ENCODE data around the gene NOTCH1. TPM values are rescaled to one million over a fixed set of nuclear protein-coding genes. Genes with fewer than 3 reads are reported as not detected.

Gene NOTCH1
- total and polyA plus RNA-seq, 5 donors from 2014 or later, result 1.2 to 52.3 (median 1.6) TPM

GRCh38 chr9:136457326-136457725 is 88.5 kb downstream of the NOTCH1 start:
- Histone ChIP-seq H3K9me3 (ENCODE audit: control insufficient read depth in 2 of 2, low read length in 2 of 2) (no peaks in the 10 kb centered on the region), H3K36me3 (ENCODE audit: control insufficient read depth, insufficient read depth, low read length) (peaks cover 86% of the 10 kb centered on the region), H3K4me1 (ENCODE audit: control insufficient read depth, insufficient read depth, low read length, poor library complexity, severe bottlenecking) (no peaks in the 10 kb centered on the region), H3K27me3 (ENCODE audit: control insufficient read depth, insufficient read depth, low read length) (no peaks in the 10 kb centered on the region), H3K27ac (ENCODE audit: insufficient read depth, low read length, poor library complexity, severe bottlenecking) (no peak overlapping the region), H3K4me3 (ENCODE audit: low read depth, low read length) (no peak overlapping the region)
- no peaks in the 10 kb centered on the region for H3K27me3 Mint-ChIP-seq
- no peak overlapping the region for H3K4me3 Mint-ChIP-seq
- H3K9me3 Mint-ChIP-seq, result no peaks in the 10 kb centered on the region
- H3K27ac Mint-ChIP-seq, result no peak overlapping the region
- ATAC-seq (ENCODE audit: low read depth in 2 of 2) (no peak), DNase-seq (no peak)
- peaks cover 0 to 3% (median 1%) of the 10 kb centered on the region in 4 donors for H3K4me1 Mint-ChIP-seq
- peaks cover 33% of the 10 kb centered on the region for H3K36me3 Mint-ChIP-seq

DNA sequence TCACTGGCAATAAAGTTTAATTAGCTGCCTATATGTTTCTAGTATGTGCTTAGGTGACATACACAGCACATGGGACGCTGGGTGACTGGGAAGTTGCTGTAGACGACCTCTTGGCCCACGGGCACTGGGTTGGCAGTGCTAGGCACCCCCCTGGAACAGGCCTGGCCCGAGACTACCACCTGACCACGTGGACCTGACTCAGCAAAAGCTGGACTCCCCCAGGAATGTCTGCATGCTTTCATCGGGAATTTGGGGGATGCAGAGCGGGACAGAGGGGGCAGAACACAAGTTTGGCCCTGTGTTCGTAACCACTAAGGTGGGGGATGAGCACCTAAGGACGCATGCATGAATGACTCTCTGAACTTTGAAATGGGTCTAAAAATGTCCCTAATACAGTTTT is 89.6 kb downstream of the NOTCH1 start:
- Mint-ChIP-seq H3K4me1 (peaks cover 0 to 3% (median under 1%) of the 10 kb centered on the region in 4 donors), H3K27me3 (no peaks in the 10 kb centered on the region), H3K27ac (no peak overlapping the region), H3K4me3 (peak overlapping the region in 1 of 4 donors; percentile 7), H3K9me3 (no peaks in the 10 kb centered on the region), H3K36me3 (peaks cover 32% of the 10 kb centered on the region)
- ATAC-seq (ENCODE audit: low read depth in 2 of 2) (no peak), DNase-seq (no peak)
- Histone ChIP-seq H3K27me3 (ENCODE audit: control insufficient read depth, insufficient read depth, low read length) (no peaks in the 10 kb centered on the region), H3K4me3 (ENCODE audit: low read depth, low read length) (no peak overlapping the region), H3K27ac (ENCODE audit: insufficient read depth, low read length, poor library complexity, severe bottlenecking) (no peak overlapping the region), H3K36me3 (ENCODE audit: control insufficient read depth, insufficient read depth, low read length) (peaks cover 82% of the 10 kb centered on the region), H3K4me1 (ENCODE audit: control insufficient read depth, insufficient read depth, low read length, poor library complexity, severe bottlenecking) (no peaks in the 10 kb centered on the region), H3K9me3 (ENCODE audit: control insufficient read depth in 2 of 2, low read length in 2 of 2) (no peaks in the 10 kb centered on the region)

GRCh38 chr9:136455043-136456002 is 90.5 kb downstream of the NOTCH1 start:
- no peak overlapping the region for H3K27ac Mint-ChIP-seq
- H3K4me1 Mint-ChIP-seq, result peaks cover 0 to 3% (median under 1%) of the 10 kb centered on the region in 4 donors
- ATAC-seq (ENCODE audit: low read depth in 2 of 2) (peak in 1 of 2 donors; percentile 15), DNase-seq (no peak)
- H3K9me3 ChIP-seq (ENCODE audit: control insufficient read depth in 2 of 2, low read length in 2 of 2), result no peaks in the 10 kb centered on the region
- H3K27me3 ChIP-seq (ENCODE audit: control insufficient read depth, insufficient read depth, low read length), result no peaks in the 10 kb centered on the region
- H3K36me3 Mint-ChIP-seq, result peaks cover 35% of the 10 kb centered on the region
- H3K27me3 Mint-ChIP-seq, result no peaks in the 10 kb centered on the region
- H3K27ac ChIP-seq (ENCODE audit: insufficient read depth, low read length, poor library complexity, severe bottlenecking), result no peak overlapping the region
- H3K9me3 Mint-ChIP-seq, result no peaks in the 10 kb centered on the region
- peak overlapping the region in 1 of 4 donors; percentile 13 for H3K4me3 Mint-ChIP-seq
- peaks cover 82% of the 10 kb centered on the region for H3K36me3 ChIP-seq (ENCODE audit: control insufficient read depth, insufficient read depth, low read length)
- H3K4me1 ChIP-seq (ENCODE audit: control insufficient read depth, insufficient read depth, low read length, poor library complexity, severe bottlenecking), result no peaks in the 10 kb centered on the region
- H3K4me3 ChIP-seq (ENCODE audit: low read depth, low read length), result no peak overlapping the region

DNA sequence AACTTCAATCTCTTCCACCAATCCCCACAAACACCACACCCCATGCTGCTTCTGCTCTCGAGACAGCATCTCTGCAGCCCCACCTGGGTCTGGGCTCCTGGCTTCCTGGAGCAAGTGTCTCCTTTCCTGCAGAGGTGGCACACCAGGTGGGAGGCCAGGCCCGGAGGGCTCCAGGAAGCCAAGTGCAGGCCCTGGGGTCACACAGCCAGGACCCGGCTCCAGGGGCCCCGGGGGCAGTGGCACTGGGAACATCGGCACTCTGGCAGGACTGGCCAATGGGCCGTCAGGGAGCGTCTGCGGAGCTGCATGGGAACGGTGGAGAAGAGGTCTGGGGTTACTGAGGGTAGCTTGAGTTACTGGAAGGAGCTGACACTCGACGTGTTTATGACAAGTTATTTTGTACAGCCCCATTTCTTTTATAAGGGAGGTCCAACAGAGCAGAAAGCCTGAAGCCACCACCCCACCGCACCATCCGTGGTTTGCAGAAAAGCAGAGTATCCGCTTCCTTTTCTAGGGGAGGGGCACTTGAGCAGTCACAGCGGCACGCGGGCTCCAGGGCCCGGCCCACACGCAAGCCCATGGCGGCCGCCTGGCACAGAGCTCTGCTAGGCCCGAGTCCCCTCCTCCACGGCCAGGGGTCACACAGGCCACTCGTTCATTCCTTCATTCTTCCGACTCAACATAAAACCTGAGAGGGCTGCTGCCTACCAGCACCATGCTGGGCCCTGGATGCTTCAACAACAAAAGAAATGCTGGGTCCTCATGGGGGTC is 91.6 kb downstream of the NOTCH1 start:
- Histone ChIP-seq H3K4me1 (ENCODE audit: control insufficient read depth, insufficient read depth, low read length, poor library complexity, severe bottlenecking) (no peaks in the 10 kb centered on the region), H3K36me3 (ENCODE audit: control insufficient read depth, insufficient read depth, low read length) (peaks cover 83% of the 10 kb centered on the region), H3K27me3 (ENCODE audit: control insufficient read depth, insufficient read depth, low read length) (no peaks in the 10 kb centered on the region), H3K9me3 (ENCODE audit: control insufficient read depth in 2 of 2, low read length in 2 of 2) (no peaks in the 10 kb centered on the region), H3K4me3 (ENCODE audit: low read depth, low read length) (no peak overlapping the region), H3K27ac (ENCODE audit: insufficient read depth, low read length, poor library complexity, severe bottlenecking) (no peak overlapping the region)
- Mint-ChIP-seq H3K4me3 (no peak overlapping the region), H3K4me1 (peaks cover 0 to 3% (median under 1%) of the 10 kb centered on the region in 4 donors), H3K36me3 (peaks cover 32% of the 10 kb centered on the region), H3K27me3 (no peaks in the 10 kb centered on the region), H3K27ac (peak overlapping the region in 1 of 3 donors; percentile 54), H3K9me3 (no peaks in the 10 kb centered on the region)
- ATAC-seq (ENCODE audit: low read depth in 2 of 2) (no peak), DNase-seq (no peak)

DNA sequence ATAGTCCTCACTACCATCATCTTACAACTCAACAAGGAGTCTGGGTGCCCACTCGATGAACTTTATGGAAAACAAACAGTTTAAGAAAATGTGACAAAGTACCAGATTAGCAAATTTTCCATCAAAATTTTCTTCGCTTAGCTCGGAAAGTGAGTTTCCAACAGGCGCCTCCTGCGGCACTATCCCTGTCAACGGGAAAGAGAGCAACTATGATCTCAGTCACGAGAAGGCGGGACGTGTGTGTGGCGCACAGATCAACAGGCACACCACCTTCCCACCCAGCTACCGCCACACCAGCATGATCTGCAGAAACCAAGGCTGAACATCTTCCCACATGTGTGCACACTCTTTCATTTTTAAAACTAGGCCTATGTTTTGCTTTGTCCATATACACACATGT is 92.5 kb downstream of the NOTCH1 start:
- peaks cover 82% of the 10 kb centered on the region for H3K36me3 ChIP-seq (ENCODE audit: control insufficient read depth, insufficient read depth, low read length)
- H3K27ac Mint-ChIP-seq, result no peak overlapping the region
- no peak overlapping the region for H3K4me3 Mint-ChIP-seq
- H3K9me3 ChIP-seq (ENCODE audit: control insufficient read depth in 2 of 2, low read length in 2 of 2), result no peaks in the 10 kb centered on the region
- no peaks in the 10 kb centered on the region for H3K9me3 Mint-ChIP-seq
- ATAC-seq (ENCODE audit: low read depth in 2 of 2), result no peak
- H3K27me3 Mint-ChIP-seq, result no peaks in the 10 kb centered on the region
- H3K27ac ChIP-seq (ENCODE audit: insufficient read depth, low read length, poor library complexity, severe bottlenecking), result no peak overlapping the region
- no peak for DNase-seq
- no peaks in the 10 kb centered on the region for H3K4me1 ChIP-seq (ENCODE audit: control insufficient read depth, insufficient read depth, low read length, poor library complexity, severe bottlenecking)
- peaks cover 25% of the 10 kb centered on the region for H3K36me3 Mint-ChIP-seq
- no peaks in the 10 kb centered on the region for H3K27me3 ChIP-seq (ENCODE audit: control insufficient read depth, insufficient read depth, low read length)
- peaks cover 0 to 3% (median under 1%) of the 10 kb centered on the region in 4 donors for H3K4me1 Mint-ChIP-seq
- H3K4me3 ChIP-seq (ENCODE audit: low read depth, low read length), result no peak overlapping the region

DNA sequence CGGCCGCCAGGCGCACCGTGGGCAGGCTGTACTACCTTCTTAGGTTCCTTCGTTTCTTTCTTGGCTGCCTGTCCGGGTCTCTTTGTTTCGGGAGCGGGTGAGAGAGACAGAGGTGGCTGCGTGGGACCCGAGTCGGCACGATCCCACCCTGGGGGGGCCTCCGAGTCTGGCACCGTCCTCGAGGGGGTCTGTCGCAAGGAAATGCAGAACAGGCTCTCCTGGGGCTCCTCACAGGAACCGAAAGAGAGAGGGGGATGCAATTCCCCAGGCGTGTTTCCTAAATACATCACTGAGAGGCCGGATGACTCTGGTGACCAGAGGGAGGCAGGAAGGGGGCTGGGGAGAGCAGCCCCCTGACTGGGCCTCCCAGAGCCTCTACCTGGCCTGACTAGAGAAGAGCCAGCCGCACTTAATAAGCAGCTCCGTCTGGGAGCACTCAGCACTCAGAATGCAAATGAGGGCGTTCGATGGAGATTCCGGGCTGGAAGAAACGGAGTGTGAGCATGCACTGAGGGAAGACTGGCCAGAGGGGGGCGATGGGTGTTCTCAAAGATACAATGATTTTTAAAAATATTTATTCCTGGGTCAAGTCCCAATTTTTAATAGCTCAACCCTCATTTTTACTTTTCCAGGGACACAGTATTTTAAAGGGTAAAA is 94.5 kb downstream of the NOTCH1 start:
- DNase-seq (no peak), ATAC-seq (ENCODE audit: low read depth in 2 of 2) (no peak)
- no peak overlapping the region for H3K4me3 Mint-ChIP-seq
- H3K4me3 ChIP-seq (ENCODE audit: low read depth, low read length), result no peak overlapping the region
- H3K4me1 ChIP-seq (ENCODE audit: control insufficient read depth, insufficient read depth, low read length, poor library complexity, severe bottlenecking), result no peaks in the 10 kb centered on the region
- H3K9me3 Mint-ChIP-seq, result no peaks in the 10 kb centered on the region
- no peak overlapping the region for H3K27ac Mint-ChIP-seq
- no peaks in the 10 kb centered on the region for H3K27me3 Mint-ChIP-seq
- H3K27ac ChIP-seq (ENCODE audit: insufficient read depth, low read length, poor library complexity, severe bottlenecking), result no peak overlapping the region
- peaks cover 81% of the 10 kb centered on the region for H3K36me3 ChIP-seq (ENCODE audit: control insufficient read depth, insufficient read depth, low read length)
- peaks cover 0 to 3% (median under 1%) of the 10 kb centered on the region in 4 donors for H3K4me1 Mint-ChIP-seq
- H3K27me3 ChIP-seq (ENCODE audit: control insufficient read depth, insufficient read depth, low read length), result no peaks in the 10 kb centered on the region
- H3K36me3 Mint-ChIP-seq, result peaks cover 36% of the 10 kb centered on the region
- H3K9me3 ChIP-seq (ENCODE audit: control insufficient read depth in 2 of 2, low read length in 2 of 2), result no peaks in the 10 kb centered on the region

GRCh38 chr9:136448655-136449054 is 97.2 kb downstream of the NOTCH1 start:
- peaks cover 30% of the 10 kb centered on the region for H3K36me3 Mint-ChIP-seq

More at GRCh38 chr9:136448655-136449054, 97.2 kb downstream of the NOTCH1 start:
- H3K4me3 Mint-ChIP-seq, result no peak overlapping the region
- no peak for ATAC-seq (ENCODE audit: low read depth in 2 of 2)
- H3K9me3 Mint-ChIP-seq, result no peaks in the 10 kb centered on the region
- no peaks in the 10 kb centered on the region for H3K27me3 Mint-ChIP-seq
- no peak for DNase-seq
- no peaks in the 10 kb centered on the region for H3K27me3 ChIP-seq (ENCODE audit: control insufficient read depth, insufficient read depth, low read length)
- H3K9me3 ChIP-seq (ENCODE audit: control insufficient read depth in 2 of 2, low read length in 2 of 2), result no peaks in the 10 kb centered on the region
- H3K36me3 ChIP-seq (ENCODE audit: control insufficient read depth, insufficient read depth, low read length), result peaks cover 73% of the 10 kb centered on the region
- H3K4me1 Mint-ChIP-seq, result peaks cover 0 to 3% (median under 1%) of the 10 kb centered on the region in 4 donors
- no peaks in the 10 kb centered on the region for H3K4me1 ChIP-seq (ENCODE audit: control insufficient read depth, insufficient read depth, low read length, poor library complexity, severe bottlenecking)
- H3K27ac Mint-ChIP-seq, result no peak overlapping the region
- no peak overlapping the region for H3K27ac ChIP-seq (ENCODE audit: insufficient read depth, low read length, poor library complexity, severe bottlenecking)
- no peak overlapping the region for H3K4me3 ChIP-seq (ENCODE audit: low read depth, low read length)
